ENCODE measurements around the gene AKAP9. TPM values are rescaled to one million over a fixed set of nuclear protein-coding genes. Genes with fewer than 3 reads are reported as not detected.

The AKAP9 gene
- total RNA-seq, 4 donors from 2014 or later, result 32.5 to 125 (median 63.5) TPM

DNA sequence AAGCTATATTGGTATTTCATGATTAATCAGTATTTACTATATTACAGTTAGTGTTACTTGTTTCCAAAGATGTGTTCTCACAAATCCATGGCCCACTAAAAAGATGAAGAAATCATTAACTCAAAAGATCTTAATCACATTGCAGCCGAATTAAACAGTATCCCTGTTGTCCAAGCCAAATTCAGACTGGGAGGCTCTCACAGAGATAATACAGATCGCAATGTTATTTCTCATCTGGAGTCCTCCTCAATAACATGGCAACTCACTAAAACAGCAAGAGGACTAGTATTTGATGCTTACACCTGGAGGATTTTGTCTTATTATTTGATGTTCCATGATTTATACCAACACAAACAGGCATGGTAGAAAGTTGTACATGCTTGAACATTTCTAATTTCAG lies 170.2 kb downstream of the AKAP9 start:
- DNase-seq, result no peak
- Histone ChIP-seq H3K36me3 (no peaks in the 10 kb centered on the region), H3K27ac (no peak overlapping the region), H3K4me1 (no peaks in the 10 kb centered on the region), H3K9me3 (no peaks in the 10 kb centered on the region), H3K27me3 (no peaks in the 10 kb centered on the region), H3K4me3 (no peak overlapping the region)
- intact Hi-C loops (cut with DNase I; ENCODE audit: low total_unique reads), result no loop called here
- no peak for TF ChIP-seq POLR2A (IDR thresholded peaks at IDR 0.05)
- no peak for TF ChIP-seq CTCF (IDR thresholded peaks at IDR 0.05)

GRCh38 chr7:92115821-92116220 lies 175.2 kb downstream of the AKAP9 start:
- no peaks in the 10 kb centered on the region for H3K9me3 ChIP-seq
- H3K4me1 ChIP-seq, result no peaks in the 10 kb centered on the region
- no peaks in the 10 kb centered on the region for H3K27me3 ChIP-seq
- no peaks in the 10 kb centered on the region for H3K36me3 ChIP-seq
- H3K4me3 ChIP-seq, result no peak overlapping the region
- DNase-seq, result no peak
- intact Hi-C loops (cut with DNase I; ENCODE audit: low total_unique reads), result no loop called here
- H3K27ac ChIP-seq, result no peak overlapping the region
- TF ChIP-seq POLR2A (IDR thresholded peaks at IDR 0.05) (no peak), CTCF (IDR thresholded peaks at IDR 0.05) (no peak)

- Histone ChIP-seq H3K9me3 (no peaks in the 10 kb centered on the region), H3K36me3 (no peaks in the 10 kb centered on the region), H3K27ac (no peak overlapping the region), H3K4me1 (no peaks in the 10 kb centered on the region), H3K27me3 (no peaks in the 10 kb centered on the region), H3K4me3 (no peak overlapping the region)
- no peak for TF ChIP-seq CTCF (IDR thresholded peaks at IDR 0.05)
- DNase-seq, result no peak
- intact Hi-C loops (cut with DNase I; ENCODE audit: low total_unique reads), result no loop called here
Observed at GRCh38 chr7:92116949-92117348, 176.3 kb downstream of the AKAP9 start.

GRCh38 chr7:92119213-92119759 lies 178.6 kb downstream of the AKAP9 start:
- DNase-seq, result no peak
- Histone ChIP-seq H3K9me3 (no peaks in the 10 kb centered on the region), H3K4me3 (no peak overlapping the region), H3K36me3 (no peaks in the 10 kb centered on the region), H3K27ac (no peak overlapping the region), H3K27me3 (no peaks in the 10 kb centered on the region), H3K4me1 (no peaks in the 10 kb centered on the region)
- intact Hi-C loops (cut with DNase I; ENCODE audit: low total_unique reads), result no loop called here
- TF ChIP-seq CTCF (IDR thresholded peaks at IDR 0.05), result no peak
- no peak for TF ChIP-seq POLR2A (IDR thresholded peaks at IDR 0.05)

DNA sequence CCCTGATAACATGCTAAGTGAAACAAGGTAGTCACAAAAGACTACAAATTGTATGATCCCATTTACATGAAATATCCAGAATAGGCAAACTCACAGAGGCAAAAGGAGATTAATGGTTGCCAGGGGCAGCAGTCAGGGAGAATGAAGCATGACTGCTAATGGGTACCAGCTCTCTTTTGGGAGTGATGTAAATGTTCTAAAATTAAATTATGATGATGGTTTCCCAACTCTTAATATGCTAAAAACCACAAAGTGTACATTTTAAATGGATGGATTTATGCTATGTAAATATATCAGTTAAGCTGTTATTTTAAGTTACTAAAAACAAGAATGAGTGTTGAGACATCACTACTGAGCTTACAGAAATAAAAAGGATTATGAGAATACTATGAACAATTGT lies 181.0 kb downstream of the AKAP9 start:
- H3K4me1 ChIP-seq, result no peaks in the 10 kb centered on the region
- no peak overlapping the region for H3K4me3 ChIP-seq
- no peak overlapping the region for H3K27ac ChIP-seq
- no peaks in the 10 kb centered on the region for H3K36me3 ChIP-seq
- no peak for TF ChIP-seq POLR2A (IDR thresholded peaks at IDR 0.05)
- no peak for TF ChIP-seq CTCF (IDR thresholded peaks at IDR 0.05)
- intact Hi-C loops (cut with DNase I; ENCODE audit: low total_unique reads), result no loop called here
- no peak for DNase-seq
- no peaks in the 10 kb centered on the region for H3K27me3 ChIP-seq
- no peaks in the 10 kb centered on the region for H3K9me3 ChIP-seq

Measured in uterus (tissue), 4 donors.